Adrenal gland (tissue), 12 donors: Measurements from ENCODE around the gene SESN1. TPM values are rescaled to one million over a fixed set of nuclear protein-coding genes. Genes with fewer than 3 reads are reported as not detected.

Experiments used
- DNase-seq, 7 donors: peaks; one replicate each; pipeline ENCODE4 v3.0.0-alpha.2; 2019 to 2020
- H3K27ac ChIP-seq, 5 donors: fragments of 200-600 bp; sonication (generic) in 4 of 5; 1 replicate in 3 of 5; 2 replicates in 2 of 5; pipeline versions ENCODE4 v1.5.1 to v1.8.0; 2016 to 2020; ENCODE audit warnings: mild to moderate bottlenecking in 1 of 5
- H3K27me3 ChIP-seq: fragments of 200-600 bp; 2 replicates; pipeline ENCODE4 v1.8.0; 2021
- H3K36me3 ChIP-seq, 2 donors: fragments of 200-600 bp; replicated peaks in 1 of 2; 1 replicate in 1 of 2; 2 replicates in 1 of 2; pipeline versions ENCODE4 v1.5.1 to v1.8.0; 2018 to 2022
- H3K4me1 ChIP-seq, 2 donors: fragments of 200-600 bp; replicated peaks in 1 of 2; 1 replicate in 1 of 2; 2 replicates in 1 of 2; pipeline versions ENCODE4 v1.5.1 to v1.8.0; 2018 to 2021
- H3K4me3 ChIP-seq, 4 donors: fragments of 200-600 bp; sonication (generic) in 3 of 4; one replicate each; pipeline ENCODE4 v1.5.1; 2016 to 2018
- H3K9me3 ChIP-seq, 3 donors: fragments of 200-600 bp; sonication (generic) in 1 of 3; replicated peaks in 1 of 3; 1 replicate in 2 of 3; 2 replicates in 1 of 3; pipeline versions ENCODE4 v1.5.1 to v1.8.0; 2016 to 2021
- POLR2A ChIP-seq, 2 donors: fragments of 450-650 bp; IDR thresholded peaks; one replicate each; pipeline ENCODE4 v1.6.1; 2017; ENCODE audit warnings: antibody characterized with exemption in 2 of 2, mild to moderate bottlenecking in 2 of 2, moderate library complexity in 1 of 2
- WGBS, 4 donors: extraction: QIAGEN DNeasy Blood & Tissue Kit in 2 of 4; methylation state at CpG; one replicate each; pipeline versions ENCODE4 v1.1.5 to v1.1.7; 2013 to 2017; 5-methylcytosine and 5-hydroxymethylcytosine counted together
- intact Hi-C, 2 donors: fragments of 100-400 bp; cut with DNase I; formaldehyde crosslinking; loops; one replicate each; pipeline versions ENCODE4 v1.14.1 to v1.15.0; 2022 to 2023
- polyA plus RNA-seq, 3 donors: library from polyadenylated mRNA; stranded (reverse); fragments of 200-250 nt in 2 of 3; fragments of 350-450 nt in 1 of 3; fragmentation: Illumina TruSeq in 1 of 3; extraction: RNeasy Lipid Tissue Mini Kit (QIAGEN cat#74804) in 1 of 3; gene quantifications; one replicate each; pipeline ENCODE4 v1.2.3, GENCODE V29; 2013 to 2014
- total RNA-seq, 9 donors: library from RNA; depleted of rRNA in 4 of 9; stranded (reverse); fragments of >200 nt in 4 of 9; fragments of 120-200 nt in 1 of 9; fragmentation: NEBNext Ultra II Directional in 1 of 9; extraction: Animal tissue kit (Norgen Biotek cat#: 25700) in 1 of 9; gene quantifications; one replicate each; pipeline versions ENCODE4 v1.1.0 to v1.2.4, GENCODE V29; 2013 to 2023
- TF ChIP-seq, protein P1 (sequence below), 6 experiments: fragments of 450-650 bp in 4 of 6; fragments of 200-600 bp in 2 of 6; sonication (generic) in 1 of 6; IDR thresholded peaks; 1 replicate in 5 of 6; 2 replicates in 1 of 6; pipeline versions ENCODE4 v1.5.1 to v1.8.0; 2016 to 2021; ENCODE audit warnings: antibody characterized with exemption in 6 of 6, mild to moderate bottlenecking in 2 of 6, moderate library complexity in 1 of 6
- donor health status: healthy with polysubstance abuse.
- donor health status: Bipolar disorder and iron deficiency.
- donor health status: DM: yes; HTN: yes; CAD: no.
- donor health status: DM: no; HTN: no; CAD: no.
- donor health status: DM: no; HTN: no; CAD: no.
- donor health status: DM: yes; HTN: yes; CAD: no.

Gene SESN1
- total and polyA plus RNA-seq, 12 donors = 14.2 to 72.7 (median 42.5) TPM

DNA sequence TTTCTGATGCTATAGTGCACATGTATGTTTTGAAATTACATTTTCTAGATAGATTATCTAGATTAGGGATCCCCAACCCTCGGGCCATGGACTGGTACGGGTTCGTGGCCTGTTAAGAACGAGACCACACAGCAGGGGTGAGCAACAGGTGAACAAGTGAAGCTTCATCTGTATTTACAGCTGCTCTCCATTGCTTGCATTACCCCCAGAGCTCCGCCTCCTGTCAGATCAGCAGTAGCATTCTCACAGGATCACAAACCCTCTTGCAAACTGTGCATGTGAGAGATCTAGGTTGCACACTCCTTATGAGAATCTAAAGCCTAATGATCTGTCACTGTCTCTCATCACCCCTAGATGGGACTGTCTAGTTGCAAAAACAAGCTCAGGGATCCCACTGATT, 11.0 kb upstream of the SESN1 start:
- H3K27ac ChIP-seq = no peak overlapping the region
- no peak for DNase-seq
- H3K36me3 ChIP-seq = no peaks in the 10 kb centered on the region
- no peaks in the 10 kb centered on the region for H3K9me3 ChIP-seq
- intact Hi-C loops = no loop called here
- H3K4me3 ChIP-seq = no peak overlapping the region
- H3K27me3 ChIP-seq = no peaks in the 10 kb centered on the region
- WGBS, 4 donors = 75 to 98% (median 87%) methylated on average over 5 of the region's 5 CpGs
- no peak for TF ChIP-seq POLR2A (IDR thresholded peaks at IDR 0.05)
- TF ChIP-seq, protein P1, sequence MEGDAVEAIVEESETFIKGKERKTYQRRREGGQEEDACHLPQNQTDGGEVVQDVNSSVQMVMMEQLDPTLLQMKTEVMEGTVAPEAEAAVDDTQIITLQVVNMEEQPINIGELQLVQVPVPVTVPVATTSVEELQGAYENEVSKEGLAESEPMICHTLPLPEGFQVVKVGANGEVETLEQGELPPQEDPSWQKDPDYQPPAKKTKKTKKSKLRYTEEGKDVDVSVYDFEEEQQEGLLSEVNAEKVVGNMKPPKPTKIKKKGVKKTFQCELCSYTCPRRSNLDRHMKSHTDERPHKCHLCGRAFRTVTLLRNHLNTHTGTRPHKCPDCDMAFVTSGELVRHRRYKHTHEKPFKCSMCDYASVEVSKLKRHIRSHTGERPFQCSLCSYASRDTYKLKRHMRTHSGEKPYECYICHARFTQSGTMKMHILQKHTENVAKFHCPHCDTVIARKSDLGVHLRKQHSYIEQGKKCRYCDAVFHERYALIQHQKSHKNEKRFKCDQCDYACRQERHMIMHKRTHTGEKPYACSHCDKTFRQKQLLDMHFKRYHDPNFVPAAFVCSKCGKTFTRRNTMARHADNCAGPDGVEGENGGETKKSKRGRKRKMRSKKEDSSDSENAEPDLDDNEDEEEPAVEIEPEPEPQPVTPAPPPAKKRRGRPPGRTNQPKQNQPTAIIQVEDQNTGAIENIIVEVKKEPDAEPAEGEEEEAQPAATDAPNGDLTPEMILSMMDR (IDR thresholded peaks at IDR 0.05) = no peak
- no peaks in the 10 kb centered on the region for H3K4me1 ChIP-seq

DNA sequence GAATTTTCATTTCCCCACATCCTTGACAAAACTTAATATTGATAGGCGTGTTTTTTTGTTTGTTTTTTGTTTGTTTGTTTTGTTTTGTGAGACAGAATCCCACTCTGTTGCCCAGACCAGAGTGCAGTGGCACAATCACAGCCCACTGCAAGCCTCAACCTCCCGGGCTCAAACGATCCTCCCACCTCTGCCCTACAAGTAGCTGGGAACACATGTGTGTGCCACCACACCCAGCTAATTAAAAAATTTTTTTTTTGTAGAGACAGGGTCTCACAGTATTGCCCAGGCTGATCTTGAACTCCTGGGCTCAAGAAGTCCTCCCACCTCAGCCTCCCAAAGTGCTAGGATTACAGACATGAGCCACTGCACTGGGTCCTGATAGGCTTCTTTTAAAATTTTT, 9.9 kb upstream of the SESN1 start:
- WGBS, 4 donors = 96 to 99% (median 97%) methylated on average over 3 of the region's 3 CpGs
- Histone ChIP-seq H3K9me3 (no peaks in the 10 kb centered on the region), H3K27ac (no peak overlapping the region), H3K36me3 (no peaks in the 10 kb centered on the region), H3K27me3 (no peaks in the 10 kb centered on the region), H3K4me3 (no peak overlapping the region), H3K4me1 (no peaks in the 10 kb centered on the region)
- intact Hi-C loops = loop anchor here in 1 of 2 donors (5.0 kb wide), 1 partner anchor 283 kb away; no protein-coding TSS in a partner anchor
- TF ChIP-seq, protein P1 (IDR thresholded peaks at IDR 0.05) = no peak
- TF ChIP-seq POLR2A (IDR thresholded peaks at IDR 0.05) = no peak
- no peak for DNase-seq

DNA sequence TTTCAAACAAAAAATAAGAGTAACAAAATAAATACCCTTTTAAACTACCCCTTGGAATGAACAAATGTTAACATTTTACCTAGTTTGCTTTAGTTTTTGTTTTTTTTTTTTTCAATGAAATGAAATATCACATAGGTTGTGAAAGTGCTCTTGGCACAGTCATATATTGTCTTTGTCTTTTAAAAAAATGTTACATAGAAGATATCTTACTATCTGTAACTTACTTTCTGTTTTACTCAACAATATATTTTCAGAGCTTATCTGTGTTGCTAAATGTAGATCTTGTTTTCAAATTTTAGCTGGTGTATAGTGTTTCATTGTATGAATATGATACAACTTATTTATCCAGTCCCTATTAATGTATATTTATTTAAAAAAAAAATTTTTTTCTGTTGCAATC, 9.3 kb upstream of the SESN1 start:
- no peak overlapping the region for H3K4me3 ChIP-seq
- intact Hi-C loops = loop anchor here in 1 of 2 donors (5.0 kb wide), 1 partner anchor 283 kb away; no protein-coding TSS in a partner anchor
- no peak for DNase-seq
- H3K27me3 ChIP-seq = no peaks in the 10 kb centered on the region
- TF ChIP-seq, protein P1 (IDR thresholded peaks at IDR 0.05) = no peak
- TF ChIP-seq POLR2A (IDR thresholded peaks at IDR 0.05) = no peak
- H3K36me3 ChIP-seq = no peaks in the 10 kb centered on the region
- no peaks in the 10 kb centered on the region for H3K4me1 ChIP-seq
- no peaks in the 10 kb centered on the region for H3K9me3 ChIP-seq
- H3K27ac ChIP-seq = no peak overlapping the region

DNA sequence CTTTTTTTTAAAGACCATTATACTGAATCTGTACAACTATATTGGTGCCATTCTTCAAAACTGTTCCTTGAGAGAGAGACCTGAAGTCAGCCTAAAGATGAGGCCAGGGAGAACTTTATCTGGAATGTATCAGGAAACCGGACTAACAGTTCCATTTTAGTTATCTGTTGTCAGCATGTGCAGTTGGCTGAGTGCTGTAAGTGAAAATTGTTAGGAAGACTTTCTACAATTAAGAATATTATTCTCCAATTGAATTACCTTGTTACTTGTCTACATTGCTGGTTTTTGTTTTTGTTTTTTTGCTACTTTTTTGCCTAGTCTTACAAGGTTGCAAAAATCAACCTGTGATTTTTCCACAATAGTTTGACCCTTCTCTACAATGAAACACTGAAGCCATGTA, 8.1 kb upstream of the SESN1 start:
- no peak overlapping the region for H3K4me3 ChIP-seq
- no peaks in the 10 kb centered on the region for H3K9me3 ChIP-seq
- no peaks in the 10 kb centered on the region for H3K4me1 ChIP-seq
- intact Hi-C loops = loop anchor here in 1 of 2 donors (5.0 kb wide), 1 partner anchor 285 kb away; no protein-coding TSS in a partner anchor
- 44 to 55% (median 48%) methylated on average over 1 of the region's 1 CpG for WGBS, 4 donors
- TF ChIP-seq, protein P1 (IDR thresholded peaks at IDR 0.05) = no peak
- TF ChIP-seq POLR2A (IDR thresholded peaks at IDR 0.05) = no peak
- no peak for DNase-seq
- H3K36me3 ChIP-seq = no peaks in the 10 kb centered on the region
- H3K27me3 ChIP-seq = no peaks in the 10 kb centered on the region
- no peak overlapping the region for H3K27ac ChIP-seq
